Uterus (tissue), 2 donors: ENCODE results near the gene CSF1R.

ENCODE experiments used
- CTCF ChIP-seq, 4 experiments: fragments of 200-600 bp in 2 of 4; fragments of 450-650 bp in 2 of 4; sonication (generic) in 2 of 4; IDR thresholded peaks; one replicate each; pipeline ENCODE4 v1.5.1; 2016 to 2019; ENCODE audit warnings: antibody characterized with exemption in 4 of 4, mild to moderate bottlenecking in 2 of 4, moderate library complexity in 1 of 4
- POLR2A ChIP-seq, 2 donors: fragments of 450-650 bp; IDR thresholded peaks; one replicate each; pipeline ENCODE4 v1.6.1; 2016; ENCODE audit warnings: antibody characterized with exemption in 2 of 2, mild to moderate bottlenecking in 1 of 2, moderate library complexity in 1 of 2

GRCh38 chr5:150066901-150067396, 19.4 kb downstream of the CSF1R start:
- TF ChIP-seq POLR2A (IDR thresholded peaks at IDR 0.05), result no peak
- no peak for TF ChIP-seq CTCF (IDR thresholded peaks at IDR 0.05)
